Kidney epithelial cell (primary cell): ENCODE data around the gene LRRC56. TPM values are rescaled to one million over a fixed set of nuclear protein-coding genes. Genes with fewer than 3 reads are reported as not detected.

Source experiments
- DNase-seq: peaks from one replicate; pipeline ENCODE4 v3.0.0-alpha.2; 2010; ENCODE audit warnings: low read depth
- H3K27me3 ChIP-seq: 2 replicates; pipeline ENCODE4 v1.6.0; 2011; ENCODE audit warnings: low read length; ENCODE audit not compliant: control insufficient read depth, insufficient read depth
- H3K36me3 ChIP-seq: 2 replicates; pipeline ENCODE4 v1.5.1; 2011; ENCODE audit warnings: low read length; ENCODE audit not compliant: control insufficient read depth, insufficient read depth
- H3K4me3 ChIP-seq: 2 replicates; pipeline ENCODE4 v1.5.1; 2011; ENCODE audit warnings: low read depth, mild to moderate bottlenecking, control low read depth, low read length
- total RNA-seq: library from RNA; depleted of rRNA; stranded (reverse); fragments of >200 nt; gene quantifications from 2 replicates; pipeline ENCODE4 v1.2.3, GENCODE V29; 2015
- TF ChIP-seq, protein P1 (sequence below): IDR thresholded peaks from 2 replicates; pipeline ENCODE4 v1.5.1; 2011; ENCODE audit warnings: mild to moderate bottlenecking, moderate library complexity, low read length, control low read depth, inconsistent platforms; ENCODE audit not compliant: insufficient read depth, poor library complexity, severe bottlenecking

LRRC56 gene
- total RNA-seq, 1 donor from 2014 or later: 1.6 TPM

DNA sequence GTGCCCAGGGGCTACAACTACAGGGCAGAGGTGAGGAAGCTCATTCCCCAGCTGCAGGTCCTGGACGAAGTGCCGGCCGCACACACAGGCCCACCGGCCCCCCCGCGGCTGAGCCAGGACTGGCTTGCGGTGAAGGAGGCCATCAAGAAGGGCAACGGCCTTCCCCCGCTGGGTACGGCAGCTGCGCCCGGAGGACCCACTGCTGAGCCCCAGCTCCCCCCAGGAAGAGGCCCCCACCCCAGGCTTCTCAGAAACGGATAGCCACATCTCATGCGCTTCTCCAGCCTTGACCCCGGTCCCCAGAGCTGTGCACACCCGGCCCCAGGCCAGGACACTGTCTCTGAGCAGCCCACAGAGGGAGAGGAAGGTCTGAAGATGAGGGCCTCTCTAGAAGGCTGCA, 13.8 kb downstream of the LRRC56 start:
- no peak for DNase-seq
- TF ChIP-seq, protein P1, sequence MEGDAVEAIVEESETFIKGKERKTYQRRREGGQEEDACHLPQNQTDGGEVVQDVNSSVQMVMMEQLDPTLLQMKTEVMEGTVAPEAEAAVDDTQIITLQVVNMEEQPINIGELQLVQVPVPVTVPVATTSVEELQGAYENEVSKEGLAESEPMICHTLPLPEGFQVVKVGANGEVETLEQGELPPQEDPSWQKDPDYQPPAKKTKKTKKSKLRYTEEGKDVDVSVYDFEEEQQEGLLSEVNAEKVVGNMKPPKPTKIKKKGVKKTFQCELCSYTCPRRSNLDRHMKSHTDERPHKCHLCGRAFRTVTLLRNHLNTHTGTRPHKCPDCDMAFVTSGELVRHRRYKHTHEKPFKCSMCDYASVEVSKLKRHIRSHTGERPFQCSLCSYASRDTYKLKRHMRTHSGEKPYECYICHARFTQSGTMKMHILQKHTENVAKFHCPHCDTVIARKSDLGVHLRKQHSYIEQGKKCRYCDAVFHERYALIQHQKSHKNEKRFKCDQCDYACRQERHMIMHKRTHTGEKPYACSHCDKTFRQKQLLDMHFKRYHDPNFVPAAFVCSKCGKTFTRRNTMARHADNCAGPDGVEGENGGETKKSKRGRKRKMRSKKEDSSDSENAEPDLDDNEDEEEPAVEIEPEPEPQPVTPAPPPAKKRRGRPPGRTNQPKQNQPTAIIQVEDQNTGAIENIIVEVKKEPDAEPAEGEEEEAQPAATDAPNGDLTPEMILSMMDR: no peak
- H3K4me3 ChIP-seq: no peak overlapping the region

DNA sequence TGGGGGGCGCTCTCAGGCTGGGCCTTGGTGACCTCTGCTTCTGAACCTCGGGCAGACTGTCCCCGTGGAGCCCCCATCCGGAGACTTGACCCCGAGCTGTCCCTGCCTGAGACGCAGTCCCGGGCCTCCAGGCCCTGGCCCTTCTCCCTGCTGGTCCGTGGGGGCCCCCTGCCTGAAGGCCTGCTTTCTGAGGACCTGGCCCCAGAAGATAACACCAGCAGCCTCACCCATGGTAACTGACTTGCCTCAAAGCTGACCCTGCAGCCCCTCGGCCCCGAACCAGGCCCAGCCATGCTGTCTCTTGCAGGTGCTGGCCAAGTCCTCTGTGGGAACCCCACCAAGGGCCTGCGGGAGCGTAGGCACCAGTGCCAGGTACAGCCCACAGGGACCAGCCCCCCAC, 14.3 kb downstream of the LRRC56 start:
- DNase-seq: no peak
- Histone ChIP-seq H3K36me3 (no peaks in the 10 kb centered on the region), H3K4me3 (no peak overlapping the region), H3K27me3 (peaks cover 27% of the 10 kb centered on the region)
- TF ChIP-seq, protein P1: no peak

More for the DNA sequence above, 13.8 kb downstream of the LRRC56 start:
- Histone ChIP-seq H3K27me3 (peaks cover 22% of the 10 kb centered on the region), H3K36me3 (no peaks in the 10 kb centered on the region)

DNA sequence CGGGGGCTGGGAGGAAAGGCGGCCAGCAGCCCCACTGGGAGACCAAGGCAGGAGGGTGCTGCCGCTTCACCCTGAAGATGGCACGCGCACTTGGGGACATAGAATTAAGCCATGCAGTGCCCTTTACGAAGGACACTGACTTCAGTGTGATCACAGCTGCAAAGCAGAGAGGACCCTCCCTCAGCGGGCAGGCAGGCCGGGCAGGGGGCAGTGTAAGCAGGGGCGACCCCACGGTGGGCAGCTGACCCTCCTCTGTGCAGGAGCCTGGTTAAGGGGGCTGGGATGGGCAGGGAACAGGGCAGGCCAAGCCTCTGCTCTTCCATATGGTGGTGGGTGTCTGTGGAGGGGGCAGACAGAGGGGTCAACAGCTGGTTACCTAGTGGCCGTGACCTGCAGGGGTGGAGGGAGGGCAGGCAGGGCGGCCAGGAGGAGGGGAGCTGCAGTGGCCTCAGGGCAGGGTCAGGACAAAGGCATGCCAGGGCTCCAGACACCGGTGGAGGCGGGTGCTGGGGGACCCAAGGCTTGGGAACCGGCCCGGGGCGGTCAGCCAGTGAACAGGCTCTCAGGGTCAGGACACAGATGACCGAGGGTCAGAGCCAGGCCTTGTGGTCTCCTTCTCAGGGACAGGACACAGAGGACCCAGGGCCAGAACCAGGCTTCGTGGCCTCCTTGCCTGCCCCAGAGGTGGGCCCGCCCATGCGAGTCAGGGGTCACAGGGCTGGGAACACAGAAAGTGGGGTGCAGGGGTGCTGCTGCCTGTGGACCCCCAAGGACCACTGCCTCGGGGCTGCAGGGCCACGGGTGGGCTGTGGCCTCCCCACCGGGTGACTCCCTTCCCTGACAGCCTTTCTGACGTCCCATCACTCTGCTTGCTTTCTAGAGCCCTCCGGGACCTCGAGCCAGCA, 16.0 kb downstream of the LRRC56 start:
- Histone ChIP-seq H3K27me3 (peaks cover 40% of the 10 kb centered on the region), H3K4me3 (no peak overlapping the region), H3K36me3 (no peaks in the 10 kb centered on the region)
- TF ChIP-seq, protein P1: no peak
- no peak for DNase-seq

DNA sequence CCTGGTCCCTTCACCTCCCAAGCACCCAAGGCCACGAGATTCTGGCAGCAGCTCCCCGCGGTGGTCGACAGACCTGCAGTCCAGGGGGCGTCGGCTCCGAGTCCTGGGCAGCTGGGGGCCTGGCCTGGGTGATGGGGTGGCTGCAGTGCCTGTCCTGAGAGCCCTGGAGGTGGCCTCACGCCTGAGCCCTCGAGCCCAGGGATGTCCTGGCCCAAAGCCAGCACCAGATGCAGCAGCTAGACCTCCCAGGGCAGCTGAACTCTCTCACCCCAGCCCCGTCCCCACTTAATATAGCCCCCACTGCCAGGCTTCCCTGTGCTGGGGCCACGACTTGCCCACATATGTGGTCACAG, 16.6 kb downstream of the LRRC56 start:
- Histone ChIP-seq H3K4me3 (no peak overlapping the region), H3K36me3 (no peaks in the 10 kb centered on the region), H3K27me3 (peaks cover 40% of the 10 kb centered on the region)
- TF ChIP-seq, protein P1: no peak
- DNase-seq: no peak

DNA sequence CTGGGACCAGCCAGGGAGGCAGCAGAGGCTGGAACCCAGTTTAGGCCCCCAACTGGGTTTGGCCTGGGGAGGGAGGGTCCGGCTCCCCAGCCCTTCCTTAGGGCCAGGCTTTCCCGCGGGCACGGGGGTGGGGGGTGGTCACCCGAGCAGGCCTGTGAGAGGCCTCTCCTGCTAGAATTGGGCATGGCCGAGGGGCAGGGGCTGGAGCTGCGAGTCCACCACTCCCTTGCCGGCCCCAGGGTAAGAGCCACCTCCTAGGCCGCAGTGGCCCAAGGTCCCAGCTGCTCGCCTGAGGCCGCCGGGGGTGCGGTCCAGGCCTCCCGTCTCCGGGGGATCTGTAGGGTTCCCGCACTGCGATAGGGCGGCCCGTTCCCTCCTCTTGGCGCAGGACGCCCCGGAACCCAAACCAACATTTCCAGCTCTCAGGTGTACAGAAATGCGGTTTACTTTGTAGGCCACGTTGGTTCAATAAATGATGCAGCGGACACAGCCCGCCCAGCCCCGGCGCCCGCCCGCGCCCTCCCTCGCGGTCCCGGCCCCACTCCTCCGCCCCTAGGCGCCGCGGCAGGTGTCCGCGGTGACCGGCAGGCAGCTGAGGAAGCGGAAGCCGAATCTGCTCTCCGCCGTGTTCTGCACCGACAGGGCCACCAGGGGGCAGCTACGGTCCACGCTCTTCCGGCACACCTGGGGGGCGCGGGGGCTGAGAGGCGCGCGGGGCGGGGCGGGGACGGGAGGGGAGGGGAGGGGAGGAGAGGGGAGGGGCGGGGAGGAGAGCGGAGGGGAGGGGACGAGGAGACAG, 17.3 kb downstream of the LRRC56 start:
- no peaks in the 10 kb centered on the region for H3K36me3 ChIP-seq
- DNase-seq: no peak
- TF ChIP-seq, protein P1: peak; percentile 61
- peaks cover 40% of the 10 kb centered on the region for H3K27me3 ChIP-seq
- H3K4me3 ChIP-seq: peak overlapping the region; percentile 37
